CD14-positive monocyte (primary cell): Measurements from ENCODE around the gene ATPAF1. TPM values are rescaled to one million over a fixed set of nuclear protein-coding genes. Genes with fewer than 3 reads are reported as not detected.

Experiments used
- DNase-seq, 3 donors: peaks; one replicate each; pipeline ENCODE4 v3.0.0-alpha.2; 2011 to 2022
- H2AFZ ChIP-seq: 2 replicates; pipeline ENCODE4 v1.6.0; 2012; ENCODE audit warnings: mild to moderate bottlenecking, low read depth, low read length, inconsistent platforms; ENCODE audit not compliant: insufficient read depth, poor library complexity, severe bottlenecking
- H3K27ac ChIP-seq, 2 donors: 1 replicate in 1 of 2; 2 replicates in 1 of 2; pipeline ENCODE4 v1.5.1; 2012 to 2013; ENCODE audit warnings: low read length in 2 of 2, control low read depth in 1 of 2, inconsistent platforms in 1 of 2, low read depth in 1 of 2, mild to moderate bottlenecking in 1 of 2
- H3K27me3 ChIP-seq, 2 donors: one replicate each; pipeline versions ENCODE4 v1.6.0 to v1.6.1; 2011 to 2013; ENCODE audit warnings: low read length in 2 of 2; ENCODE audit not compliant: control insufficient read depth in 2 of 2, insufficient read depth in 2 of 2
- H3K36me3 ChIP-seq, 2 donors: replicated peaks in 1 of 2; 1 replicate in 1 of 2; 2 replicates in 1 of 2; pipeline versions ENCODE4 v1.5.1 to v1.6.1; 2012 to 2013; ENCODE audit warnings: low read length in 2 of 2, control low read depth in 1 of 2, inconsistent platforms in 1 of 2, mild to moderate bottlenecking in 1 of 2; ENCODE audit not compliant: insufficient read depth in 2 of 2, control insufficient read depth in 1 of 2
- H3K4me1 ChIP-seq, 2 donors: 1 replicate in 1 of 2; 2 replicates in 1 of 2; pipeline versions ENCODE4 v1.5.1 to v1.6.1; 2012 to 2013; ENCODE audit warnings: low read length in 2 of 2, control low read depth in 1 of 2, inconsistent platforms in 1 of 2, mild to moderate bottlenecking in 1 of 2, moderate library complexity in 1 of 2; ENCODE audit not compliant: insufficient read depth in 2 of 2, control insufficient read depth in 1 of 2
- H3K4me2 ChIP-seq: replicated peaks from 2 replicates; pipeline ENCODE3; 2012; ENCODE audit warnings: low read length, moderate library complexity, mild to moderate bottlenecking; ENCODE audit not compliant: poor library complexity, severe bottlenecking; ENCODE audit errors: extremely low read depth
- H3K4me3 ChIP-seq, 3 experiments: fragments of 200-600 bp in 1 of 3; sonication (generic) in 1 of 3; replicated peaks in 1 of 3; 1 replicate in 2 of 3; 2 replicates in 1 of 3; pipeline ENCODE4 v1.5.1; 2011 to 2013; ENCODE audit warnings: low read length in 3 of 3, mild to moderate bottlenecking in 3 of 3, control low read depth in 2 of 3, low read depth in 2 of 3, inconsistent platforms in 1 of 3, moderate library complexity in 1 of 3
- H3K79me2 ChIP-seq: 2 replicates; pipeline ENCODE4 v1.6.0; 2012; ENCODE audit warnings: mild to moderate bottlenecking, control low read depth, inconsistent platforms, low read length, moderate library complexity; ENCODE audit not compliant: insufficient read depth
- H3K9ac ChIP-seq: 2 replicates; pipeline ENCODE4 v1.6.0; 2017; ENCODE audit warnings: low read length, mild to moderate bottlenecking; ENCODE audit not compliant: insufficient read depth, poor library complexity, severe bottlenecking
- H3K9me3 ChIP-seq, 2 donors: replicated peaks in 1 of 2; 1 replicate in 1 of 2; 2 replicates in 1 of 2; pipeline versions ENCODE4 v1.5.1 to v1.6.1; 2012 to 2013; ENCODE audit warnings: low read length in 2 of 2, control low read depth in 1 of 2; ENCODE audit not compliant: control insufficient read depth in 1 of 2, insufficient read depth in 1 of 2
- H4K20me1 ChIP-seq: 2 replicates; pipeline ENCODE4 v1.6.0; 2012; ENCODE audit warnings: mild to moderate bottlenecking, low read length, control low read depth, moderate library complexity; ENCODE audit not compliant: insufficient read depth
- H3K27ac Mint-ChIP-seq, 7 donors: one replicate each; pipeline ENCODE4 v1.8.0; 2020; ENCODE audit warnings: mild to moderate bottlenecking in 7 of 7, mixed read lengths in 7 of 7, moderate library complexity in 6 of 7, inconsistent platforms in 2 of 7
- H3K27me3 Mint-ChIP-seq, 3 donors: one replicate each; pipeline ENCODE4 v1.8.0; 2021 to 2022; ENCODE audit warnings: low read depth in 3 of 3, mild to moderate bottlenecking in 3 of 3, mixed read lengths in 3 of 3, moderate library complexity in 3 of 3, inconsistent platforms in 1 of 3
- H3K36me3 Mint-ChIP-seq, 2 donors: one replicate each; pipeline ENCODE4 v1.8.0; 2020; ENCODE audit warnings: mixed read lengths in 2 of 2, inconsistent platforms in 1 of 2, mild to moderate bottlenecking in 1 of 2
- H3K4me1 Mint-ChIP-seq: one replicate; pipeline ENCODE4 v1.8.0; 2020; ENCODE audit warnings: mild to moderate bottlenecking, mixed read lengths
- H3K4me3 Mint-ChIP-seq, 2 donors: one replicate each; pipeline ENCODE4 v1.8.0; 2020; ENCODE audit warnings: mild to moderate bottlenecking in 2 of 2, mixed read lengths in 2 of 2, moderate library complexity in 1 of 2
- H3K9me3 Mint-ChIP-seq, 7 donors: one replicate each; pipeline ENCODE4 v1.8.0; 2020 to 2022; ENCODE audit warnings: mixed read lengths in 7 of 7, mild to moderate bottlenecking in 6 of 7, moderate library complexity in 6 of 7, inconsistent platforms in 2 of 7
- CTCF ChIP-seq: fragments of 200-600 bp; IDR thresholded peaks from one replicate; pipeline ENCODE4 v1.8.0; 2022; ENCODE audit warnings: antibody characterized with exemption, mild to moderate bottlenecking
- WGBS: methylation state at CpG from one replicate; pipeline ENCODE4 v1.1.5; 2013; ENCODE audit warnings: missing lambda C conversion rate; ENCODE audit not compliant: insufficient coverage; 5-methylcytosine and 5-hydroxymethylcytosine counted together
- intact Hi-C, 2 donors: fragments of 100-400 bp; cut with micrococcal nuclease; formaldehyde crosslinking; loops; one replicate each; pipeline versions ENCODE4 v1.15.0 to v1.15.1; 2023
- polyA plus RNA-seq, 3 donors: library from polyadenylated mRNA; depleted of rRNA in 1 of 3; unstranded in 2 of 3; stranded (reverse) in 1 of 3; fragments of 300-500 nt in 2 of 3; fragments of >200 nt in 1 of 3; fragmentation: Illumina TruSeq in 2 of 3; gene quantifications; 1 replicate in 2 of 3; 2 replicates in 1 of 3; pipeline ENCODE4 v1.2.3, GENCODE V29; 2012 to 2021

The ATPAF1 gene
- polyA plus RNA-seq, 3 donors, result 16.9 to 45.4 (median 33.4) TPM

GRCh38 chr1:46714976-46715375 lies 46.8 kb upstream of the ATPAF1 start:
- peaks cover 70% of the 10 kb centered on the region for H4K20me1 ChIP-seq
- no peaks in the 10 kb centered on the region for H3K9me3 Mint-ChIP-seq
- no peak for DNase-seq
- H3K27ac Mint-ChIP-seq, result no peak overlapping the region
- no peak overlapping the region for H2AFZ ChIP-seq
- peaks cover 25 to 27% of the 10 kb centered on the region in 2 donors for H3K4me1 ChIP-seq
- peaks cover 61% of the 10 kb centered on the region for H3K79me2 ChIP-seq
- no peak overlapping the region for H3K4me3 ChIP-seq
- no peak for TF ChIP-seq CTCF
- H3K36me3 ChIP-seq, result peaks cover 54 to 69% of the 10 kb centered on the region in 2 donors
- WGBS, result no CpG with 5 or more reads among the region's 3 CpGs
- no peak overlapping the region for H3K9ac ChIP-seq
- H3K4me2 ChIP-seq, result no peak overlapping the region
- H3K27me3 Mint-ChIP-seq, result peaks cover 0 to 2% (median 0%) of the 10 kb centered on the region in 3 donors
- H3K27me3 ChIP-seq, result no peaks in the 10 kb centered on the region
- H3K9me3 ChIP-seq, result no peaks in the 10 kb centered on the region
- H3K27ac ChIP-seq, result no peak overlapping the region
- intact Hi-C loops, result loop anchor here (10.0 kb wide), 2 partner anchors 100 to 240 kb away; partner anchors contain the start of gene MOB3C (in 1 of the 2)
- peaks cover 56 to 60% of the 10 kb centered on the region in 2 donors for H3K36me3 Mint-ChIP-seq
- peaks cover 31% of the 10 kb centered on the region for H3K4me1 Mint-ChIP-seq
- no peak overlapping the region for H3K4me3 Mint-ChIP-seq

- H4K20me1 ChIP-seq, result peaks cover 66% of the 10 kb centered on the region
- Mint-ChIP-seq H3K27me3 (peaks cover 0 to 2% (median 0%) of the 10 kb centered on the region in 3 donors), H3K27ac (no peak overlapping the region), H3K4me1 (peaks cover 4% of the 10 kb centered on the region), H3K4me3 (no peak overlapping the region), H3K9me3 (no peaks in the 10 kb centered on the region), H3K36me3 (peaks cover 71 to 82% of the 10 kb centered on the region in 2 donors)
- intact Hi-C loops, result no loop called here
- H3K27me3 ChIP-seq, result no peaks in the 10 kb centered on the region
- no peak overlapping the region for H2AFZ ChIP-seq
- no peaks in the 10 kb centered on the region for H3K9me3 ChIP-seq
- WGBS, result no CpG with 5 or more reads among the region's 1 CpG
- DNase-seq, result no peak
- no peak overlapping the region for H3K9ac ChIP-seq
- no peak overlapping the region for H3K4me2 ChIP-seq
- H3K27ac ChIP-seq, result no peak overlapping the region
- no peak for TF ChIP-seq CTCF
- H3K36me3 ChIP-seq, result peaks cover 82 to 97% of the 10 kb centered on the region in 2 donors
- no peak overlapping the region for H3K4me3 ChIP-seq
- no peaks in the 10 kb centered on the region for H3K4me1 ChIP-seq
- peaks cover 37% of the 10 kb centered on the region for H3K79me2 ChIP-seq
Measured at GRCh38 chr1:46708121-46708520, 40.0 kb upstream of the ATPAF1 start.
